ENCODE measurements around the gene IVL. TPM values are rescaled to one million over a fixed set of nuclear protein-coding genes. Genes with fewer than 3 reads are reported as not detected.

IVL gene
- polyA plus RNA-seq, 1 of the 3 experiments (the other 2 are of a cell fraction): 0.64 TPM

GRCh38 chr1:152906023-152906565 lies 2.3 kb upstream of the IVL start (continued):
- 0 out of 2 replicates have a peak, but pooled peaks have one; percentile 16 for TF ChIP-seq FOXM1 (IDR thresholded peaks at IDR 0.05; ENCODE audit: low read depth)
- TF ChIP-seq REST (IDR thresholded peaks at IDR 0.05; ENCODE audit: low read depth, low read length): peak; percentile 5; the same call in 1 of the 2 replicates
- peak; percentile 54 for TF ChIP-seq MAX (IDR thresholded peaks at IDR 0.05; ENCODE audit: low read depth)
- TF ChIP-seq GABPA (IDR thresholded peaks at IDR 0.05; ENCODE audit: low read depth): no peak
- peak; percentile 74 for TF ChIP-seq FOSL2 (IDR thresholded peaks at IDR 0.05; ENCODE audit: borderline replicate concordance, low read depth)
- TF ChIP-seq RAD21 (IDR thresholded peaks at IDR 0.05; ENCODE audit: low read length): no peak
- no peak for TF ChIP-seq USF2 (IDR thresholded peaks at IDR 0.05; ENCODE audit: borderline replicate concordance, low read depth, low read length)
- no peak for TF ChIP-seq MXI1 (IDR thresholded peaks at IDR 0.05; ENCODE audit: low read depth, low read length)
- 0 out of 2 replicates have a peak, but pooled peaks have one; percentile 33 for TF ChIP-seq MEF2A (IDR thresholded peaks at IDR 0.05; ENCODE audit: borderline replicate concordance, low read depth)
- peak; percentile 74 for TF ChIP-seq TCF12 (IDR thresholded peaks at IDR 0.05)
- no peak for TF ChIP-seq EZH2phosphoT487 (IDR thresholded peaks at IDR 0.05; ENCODE audit: borderline replicate concordance, low read depth)
- TF ChIP-seq FOXJ3 (CRISPR knock-in tag; IDR thresholded peaks at IDR 0.05): no peak
- TF ChIP-seq GATA2 (CRISPR knock-in tag; IDR thresholded peaks at IDR 0.05): no peak
- no peak for TF ChIP-seq POLR2AphosphoS5 (IDR thresholded peaks at IDR 0.05; ENCODE audit: low read depth, low read length)
- TF ChIP-seq CTCF (IDR thresholded peaks at IDR 0.05): no peak
- peak; percentile 71 for TF ChIP-seq ELF1 (IDR thresholded peaks at IDR 0.05)
- TF ChIP-seq EP300 (IDR thresholded peaks at IDR 0.05; ENCODE audit: borderline replicate concordance in 1 of 2, low read depth in 1 of 2, low read length in 1 of 2): peak in 1 of 2 experiments; percentile 72; a peak in 1 of 4 replicates
- no peak for TF ChIP-seq NRF1 (IDR thresholded peaks at IDR 0.05; ENCODE audit: low read depth, low read length)
- TF ChIP-seq SIN3A (IDR thresholded peaks at IDR 0.05; ENCODE audit: borderline replicate concordance, low read depth, low read length): peak; percentile 46; the same call in 1 of the 2 replicates
